ENCODE measurements around the gene CCDC33. TPM values are rescaled to one million over a fixed set of nuclear protein-coding genes. Genes with fewer than 3 reads are reported as not detected.

The CCDC33 gene
- total RNA-seq, 1 experiment from 2014 or later, result 10.6 TPM

- TF ChIP-seq MAX (CRISPR knock-in tag; IDR thresholded peaks at IDR 0.05) (peak; percentile 87), CBFB (CRISPR knock-in tag; IDR thresholded peaks at IDR 0.05; ENCODE audit: low read depth) (no peak), JUN (CRISPR knock-in tag; IDR thresholded peaks at IDR 0.05) (no peak), HMGXB4 (CRISPR knock-in tag; IDR thresholded peaks at IDR 0.05) (peak; percentile 89; the same call in 1 of the 2 replicates), NR3C1 (CRISPR knock-in tag; conservative IDR thresholded peaks at IDR 0.05; ENCODE audit: low read depth) (no peak), GABPB1 (CRISPR knock-in tag; IDR thresholded peaks at IDR 0.05) (no peak), ZNF396 (CRISPR knock-in tag; IDR thresholded peaks at IDR 0.05; ENCODE audit: borderline replicate concordance) (no peak), ZBTB21 (CRISPR knock-in tag; IDR thresholded peaks at IDR 0.05; ENCODE audit: borderline replicate concordance) (no peak), ZNF263 (CRISPR knock-in tag; IDR thresholded peaks at IDR 0.05; ENCODE audit: low read depth) (no peak), IRF1 (CRISPR knock-in tag; IDR thresholded peaks at IDR 0.05) (no peak), PREB (CRISPR knock-in tag; IDR thresholded peaks at IDR 0.05; ENCODE audit: borderline replicate concordance) (no peak), OVOL2 (CRISPR knock-in tag; IDR thresholded peaks at IDR 0.05; ENCODE audit: borderline replicate concordance) (no peak), TCF7 (CRISPR knock-in tag; IDR thresholded peaks at IDR 0.05; ENCODE audit: low read depth) (0 out of 2 replicates have a peak, but pooled peaks have one; percentile 40), NFYB (CRISPR knock-in tag; conservative IDR thresholded peaks at IDR 0.05; ENCODE audit: low read depth) (no peak), TP53 (CRISPR knock-in tag; IDR thresholded peaks at IDR 0.05) (no peak), TEAD1 (CRISPR knock-in tag; IDR thresholded peaks at IDR 0.05) (peak; percentile 73; the same call in 1 of the 2 replicates)
These were observed 129.7 kb downstream of the CCDC33 start (continued) for GRCh38 chr15:74365598-74366445.

- DNase-seq (ENCODE audit: low spot score), result peak; percentile 6
- H3K4me3 Mint-ChIP-seq, result peak within 1 kb of the TSS; percentile 47
- no peak for TF ChIP-seq PRDM15 (CRISPR knock-in tag; IDR thresholded peaks at IDR 0.05)
- TF ChIP-seq KAT7 (CRISPR knock-in tag; IDR thresholded peaks at IDR 0.05; ENCODE audit: borderline replicate concordance), result no peak
- TF ChIP-seq GRHL2 (CRISPR knock-in tag; IDR thresholded peaks at IDR 0.05; ENCODE audit: insufficient replicate concordance, severe bottlenecking), result no peak
- no peak for TF ChIP-seq USF1 (CRISPR knock-in tag; IDR thresholded peaks at IDR 0.05)
- TF ChIP-seq ZNF263 (CRISPR knock-in tag; IDR thresholded peaks at IDR 0.05; ENCODE audit: low read depth), result no peak
- TF ChIP-seq GABPB1 (CRISPR knock-in tag; IDR thresholded peaks at IDR 0.05), result no peak
- no peak for TF ChIP-seq AR (CRISPR knock-in tag; IDR thresholded peaks at IDR 0.05)
- TF ChIP-seq FOXJ3 (CRISPR knock-in tag; IDR thresholded peaks at IDR 0.05; ENCODE audit: borderline replicate concordance), result no peak
These were observed 131.2 kb downstream of the CCDC33 start, which contains the start of gene CYP11A1 for GRCh38 chr15:74367296-74367854. CYP11A1 (minus strand) TSS chr15:74367646; CDS start chr15:74367585, 61 bp downstream.

More at GRCh38 chr15:74367296-74367854, 131.2 kb downstream of the CCDC33 start, which contains the start of gene CYP11A1:
- ATAC-seq, result no peak
- H3K9me3 Mint-ChIP-seq, result no peaks in the 10 kb centered on the region
- no peak within 1 kb of the TSS for H3K27ac Mint-ChIP-seq
- ChIA-PET POLR2A (no interaction called here), CTCF (interaction anchor here (1.0 to 3.3 kb wide), 4 partner anchors 9 to 71 kb away, joined by 3 to 13 read pairs (median 8); no protein-coding TSS in a partner anchor)
- peaks cover 29% of the 10 kb centered on the region for H3K27me3 Mint-ChIP-seq (ENCODE audit: low read depth)
- peaks cover 24% of the 10 kb centered on the region for H3K4me1 Mint-ChIP-seq
- no peaks in the 10 kb centered on the region for H3K36me3 Mint-ChIP-seq

All from WTC11 (cell line).